K562 (cell line): ENCODE results near the gene SRBD1. TPM values are rescaled to one million over a fixed set of nuclear protein-coding genes. Genes with fewer than 3 reads are reported as not detected.

ENCODE experiments used
- ARID4B ChIP-seq: sonication (generic); formaldehyde crosslinking; IDR thresholded peaks from 2 replicates; pipeline ENCODE4 v1.8.0; 2022; ENCODE audit warnings: mild to moderate bottlenecking, missing genetic modification reagents
- CHD1 ChIP-seq: fragments of 200-600 bp; sonication (generic); IDR thresholded peaks from one replicate; pipeline ENCODE4 v1.6.1; 2012; ENCODE audit warnings: mild to moderate bottlenecking, moderate library complexity, low read length, inconsistent platforms
- RERE ChIP-seq: sonication (generic); formaldehyde crosslinking; IDR thresholded peaks from 2 replicates; pipeline ENCODE4 v1.8.0; 2023; ENCODE audit warnings: missing genetic modification reagents, mild to moderate bottlenecking, borderline replicate concordance
- RUNX1 ChIP-seq: sonication (generic); IDR thresholded peaks from 2 replicates; pipeline ENCODE4 v1.6.1; 2016; ENCODE audit warnings: antibody characterized with exemption, low read depth
- SMAD3 ChIP-seq: fragments of 450-650 bp; formaldehyde crosslinking; conservative IDR thresholded peaks from 2 replicates; pipeline ENCODE4 v1.4.0; 2020; ENCODE audit warnings: mild to moderate bottlenecking
- polyA plus RNA-seq, 8 experiments: library from polyadenylated mRNA; depleted of rRNA in 4 of 8; stranded (reverse) in 5 of 8; unstranded in 3 of 8; fragments of >200 nt; fragmentation: Nextera tagmentation in 2 of 8; fragmentation: Illumina TruSeq in 1 of 8; extraction: Ambion mirVana in 2 of 8; extraction: Trizol in 1 of 8; gene quantifications; 2 replicates each; pipeline versions ENCODE4 v1.2.1 to v1.2.3, GENCODE V29; 2011 to 2014; ENCODE audit warnings: inconsistent platforms in 1 of 8, missing spikeins in 1 of 8
- total RNA-seq, 7 experiments: library from RNA; depleted of rRNA in 6 of 7; stranded (reverse); fragments of >200 nt in 6 of 7; fragmentation: Illumina TruSeq in 2 of 7; extraction: Trizol in 2 of 7; gene quantifications; 2 replicates each; pipeline versions ENCODE4 v1.2.1 to v1.2.3, GENCODE V29; 2011 to 2021; ENCODE audit warnings: low replicate concordance in 1 of 7

The SRBD1 gene
- total and polyA plus RNA-seq, 9 of the 15 experiments (the other 6 are each of a cell fraction or from before 2014, with no cell fraction given), result 6.9 to 23.2 (median 14.7) TPM

GRCh38 chr2:45625824-45626223, 14.8 kb upstream of the SRBD1 start (continued):
- TF ChIP-seq RERE, result no peak
- no peak for TF ChIP-seq RUNX1
- TF ChIP-seq CHD1, result no peak
- TF ChIP-seq ARID4B (CRISPR knock-in tag), result no peak
- TF ChIP-seq SMAD3 (CRISPR knock-in tag), result no peak
